ENCODE measurements around the gene RNF7.
"Not testable (repeated sequence)": the region's sequence is repeated elsewhere in the genome, so short reads cannot be mapped to it uniquely, and the experiment has no call there.

RNF7 gene

GRCh38 chr3:141738022-141738890 is at the start of gene RNF7:
Gene RNF7, plus strand, starts transcription at chr3:141738298. Its CDS starts 44 bp downstream, at chr3:141738342.
- DNase-seq (ENCODE audit: low read depth), result peak; percentile 96

- DNase-seq (ENCODE audit: low read depth), result no peak
Observed at GRCh38 chr3:141690431-141691072, 47.5 kb upstream of the RNF7 start.

- DNase-seq (ENCODE audit: low read depth), result not testable (repeated sequence)
Observed at GRCh38 chr3:141691471-141691870, 46.6 kb upstream of the RNF7 start.

- not testable (repeated sequence) for DNase-seq (ENCODE audit: low read depth)
Observed at GRCh38 chr3:141692973-141693372, 45.1 kb upstream of the RNF7 start.

- no peak for DNase-seq (ENCODE audit: low read depth)
Observed at GRCh38 chr3:141699324-141699723, 38.8 kb upstream of the RNF7 start.

GRCh38 chr3:141699897-141700296 is 38.2 kb upstream of the RNF7 start:
- no peak for DNase-seq (ENCODE audit: low read depth)

- DNase-seq (ENCODE audit: low read depth), result not testable (repeated sequence)
Observed at GRCh38 chr3:141703367-141703766, 34.7 kb upstream of the RNF7 start.

GRCh38 chr3:141707741-141708203 is 30.3 kb upstream of the RNF7 start:
- DNase-seq (ENCODE audit: low read depth), result no peak

- no peak for DNase-seq (ENCODE audit: low read depth)
Observed at GRCh38 chr3:141708367-141708766, 29.7 kb upstream of the RNF7 start.

- DNase-seq (ENCODE audit: low read depth), result no peak
Observed at GRCh38 chr3:141709126-141709770, 28.9 kb upstream of the RNF7 start.

GRCh38 chr3:141710121-141710520 is 28.0 kb upstream of the RNF7 start:
- no peak for DNase-seq (ENCODE audit: low read depth)

GRCh38 chr3:141710888-141711616 is 27.0 kb upstream of the RNF7 start:
- no peak for DNase-seq (ENCODE audit: low read depth)

- DNase-seq (ENCODE audit: low read depth), result no peak
Observed at GRCh38 chr3:141714671-141715070, 23.4 kb upstream of the RNF7 start.

GRCh38 chr3:141722081-141722480 is 16.0 kb upstream of the RNF7 start:
- no peak for DNase-seq (ENCODE audit: low read depth)

- no peak for DNase-seq (ENCODE audit: low read depth)
Observed at GRCh38 chr3:141722648-141723047, 15.4 kb upstream of the RNF7 start.

- DNase-seq (ENCODE audit: low read depth), result no peak
Observed at GRCh38 chr3:141723255-141723654, 14.8 kb upstream of the RNF7 start.

- no peak for DNase-seq (ENCODE audit: low read depth)
Observed at GRCh38 chr3:141724186-141724585, 13.9 kb upstream of the RNF7 start.

- DNase-seq (ENCODE audit: low read depth), result no peak
Observed at GRCh38 chr3:141725036-141725435, 13.1 kb upstream of the RNF7 start.

GRCh38 chr3:141726483-141726882 is 11.6 kb upstream of the RNF7 start:
- no peak for DNase-seq (ENCODE audit: low read depth)

GRCh38 chr3:141728355-141728892 is 9.7 kb upstream of the RNF7 start:
- DNase-seq (ENCODE audit: low read depth), result no peak

GRCh38 chr3:141729240-141729639 is 8.9 kb upstream of the RNF7 start:
- DNase-seq (ENCODE audit: low read depth), result no peak

- no peak for DNase-seq (ENCODE audit: low read depth)
Observed at GRCh38 chr3:141735176-141735575, 2.9 kb upstream of the RNF7 start.
